ENCODE results near the gene RNF114.

GRCh38 chr20:49908258-49908565 lies 28.0 kb upstream of the RNF114 start:
- TF ChIP-seq EZH2 (IDR thresholded peaks at IDR 0.05; ENCODE audit: insufficient read depth, low read length) (no peak), CTCF (IDR thresholded peaks at IDR 0.05; ENCODE audit: insufficient read depth, low read depth, low read length) (no peak)
